Astrocyte (in vitro differentiated cells and primary cell): ENCODE results near the gene DMBX1.

Source experiments
- CTCF ChIP-seq: IDR thresholded peaks from 2 replicates; pipeline ENCODE4 v1.5.1; 2011; ENCODE audit warnings: low read depth, mild to moderate bottlenecking, inconsistent platforms, low read length, moderate library complexity; ENCODE audit not compliant: insufficient read depth
- EZH2 ChIP-seq: IDR thresholded peaks from 2 replicates; pipeline ENCODE4 v1.6.1; 2012; ENCODE audit warnings: mild to moderate bottlenecking, low read length, inconsistent platforms; ENCODE audit not compliant: insufficient read depth

- no peak for TF ChIP-seq CTCF
- TF ChIP-seq EZH2: no peak
Observed at GRCh38 chr1:46486432-46487015, 3.1 kb upstream of the DMBX1 start.
